ENCODE data around the gene INVS.
"Not testable (repeated sequence)": the region's sequence is repeated elsewhere in the genome, so short reads cannot be mapped to it uniquely, and the experiment has no call there.

The INVS gene, protein sequence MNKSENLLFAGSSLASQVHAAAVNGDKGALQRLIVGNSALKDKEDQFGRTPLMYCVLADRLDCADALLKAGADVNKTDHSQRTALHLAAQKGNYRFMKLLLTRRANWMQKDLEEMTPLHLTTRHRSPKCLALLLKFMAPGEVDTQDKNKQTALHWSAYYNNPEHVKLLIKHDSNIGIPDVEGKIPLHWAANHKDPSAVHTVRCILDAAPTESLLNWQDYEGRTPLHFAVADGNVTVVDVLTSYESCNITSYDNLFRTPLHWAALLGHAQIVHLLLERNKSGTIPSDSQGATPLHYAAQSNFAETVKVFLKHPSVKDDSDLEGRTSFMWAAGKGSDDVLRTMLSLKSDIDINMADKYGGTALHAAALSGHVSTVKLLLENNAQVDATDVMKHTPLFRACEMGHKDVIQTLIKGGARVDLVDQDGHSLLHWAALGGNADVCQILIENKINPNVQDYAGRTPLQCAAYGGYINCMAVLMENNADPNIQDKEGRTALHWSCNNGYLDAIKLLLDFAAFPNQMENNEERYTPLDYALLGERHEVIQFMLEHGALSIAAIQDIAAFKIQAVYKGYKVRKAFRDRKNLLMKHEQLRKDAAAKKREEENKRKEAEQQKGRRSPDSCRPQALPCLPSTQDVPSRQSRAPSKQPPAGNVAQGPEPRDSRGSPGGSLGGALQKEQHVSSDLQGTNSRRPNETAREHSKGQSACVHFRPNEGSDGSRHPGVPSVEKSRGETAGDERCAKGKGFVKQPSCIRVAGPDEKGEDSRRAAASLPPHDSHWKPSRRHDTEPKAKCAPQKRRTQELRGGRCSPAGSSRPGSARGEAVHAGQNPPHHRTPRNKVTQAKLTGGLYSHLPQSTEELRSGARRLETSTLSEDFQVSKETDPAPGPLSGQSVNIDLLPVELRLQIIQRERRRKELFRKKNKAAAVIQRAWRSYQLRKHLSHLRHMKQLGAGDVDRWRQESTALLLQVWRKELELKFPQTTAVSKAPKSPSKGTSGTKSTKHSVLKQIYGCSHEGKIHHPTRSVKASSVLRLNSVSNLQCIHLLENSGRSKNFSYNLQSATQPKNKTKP

DNA sequence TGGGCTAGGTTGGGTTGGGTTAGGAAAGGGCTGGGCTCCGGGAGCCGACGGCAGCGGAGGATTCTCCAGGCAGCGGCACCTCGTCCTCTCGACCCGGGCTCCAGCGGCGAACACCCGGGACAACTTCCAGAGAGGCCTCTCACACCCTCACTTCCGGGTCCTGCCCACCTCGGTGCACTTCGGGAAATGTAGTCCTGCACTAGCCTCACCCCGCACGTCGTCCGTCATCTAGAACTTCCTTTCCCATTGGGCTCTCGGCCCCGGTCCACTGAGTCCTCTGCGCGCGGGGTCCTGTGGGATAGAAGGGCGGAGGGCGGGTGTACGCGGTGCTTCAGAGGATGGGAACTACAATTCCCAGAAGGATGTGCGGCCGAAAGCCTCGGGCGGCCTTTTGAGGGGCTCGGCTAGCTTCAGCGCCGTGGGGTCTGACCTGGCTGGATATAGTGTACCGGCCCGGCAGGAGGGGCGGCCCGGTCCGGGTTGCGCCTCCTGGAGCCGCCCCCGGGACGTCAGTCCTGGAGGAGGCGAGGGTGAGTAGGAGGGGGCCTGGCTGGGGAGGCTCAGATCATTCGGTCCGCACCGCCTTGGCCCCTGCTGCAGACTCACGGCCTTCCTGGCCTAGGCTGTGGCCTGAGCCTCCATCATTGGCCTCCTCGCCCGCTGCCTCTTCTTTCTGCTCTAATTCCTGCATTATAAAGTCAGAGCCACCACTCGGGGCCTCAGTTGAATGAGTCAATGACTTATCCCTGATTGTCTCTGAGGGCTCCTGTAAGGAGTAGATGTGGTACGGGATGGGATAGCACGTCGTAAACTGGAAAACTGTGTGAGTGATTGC, at the start of gene INVS, which contains the start of gene ERP44:
TSS of gene INVS (plus strand) at position 357 of the 835 bp plus-strand sequence. CDS start 5,279 bp downstream, outside the sequence.
TSS of gene ERP44 (minus strand) at position 114 of the 835 bp plus-strand sequence. CDS start 160 bp downstream, outside the sequence.
- peak; percentile 89 to 93 (median 92) for DNase-seq

DNA sequence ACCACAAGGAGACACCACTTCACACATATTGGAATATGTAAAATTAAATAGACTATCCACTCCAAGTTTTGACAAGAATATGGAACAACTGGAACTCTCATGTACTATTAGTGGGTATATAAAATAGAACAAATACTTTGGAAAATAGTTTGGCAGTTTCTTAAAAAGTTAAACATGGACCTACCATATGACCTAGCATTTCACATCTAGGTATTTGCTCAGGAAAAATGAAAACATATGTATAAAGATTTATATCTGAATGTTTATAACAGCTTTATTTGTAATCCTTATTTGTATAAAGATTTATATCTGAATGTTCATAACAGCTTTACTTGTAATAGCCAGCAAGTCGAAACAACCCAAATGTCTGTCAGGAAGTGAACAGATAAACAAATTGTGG, 49.5 kb upstream of the INVS start:
- no peak for DNase-seq

DNA sequence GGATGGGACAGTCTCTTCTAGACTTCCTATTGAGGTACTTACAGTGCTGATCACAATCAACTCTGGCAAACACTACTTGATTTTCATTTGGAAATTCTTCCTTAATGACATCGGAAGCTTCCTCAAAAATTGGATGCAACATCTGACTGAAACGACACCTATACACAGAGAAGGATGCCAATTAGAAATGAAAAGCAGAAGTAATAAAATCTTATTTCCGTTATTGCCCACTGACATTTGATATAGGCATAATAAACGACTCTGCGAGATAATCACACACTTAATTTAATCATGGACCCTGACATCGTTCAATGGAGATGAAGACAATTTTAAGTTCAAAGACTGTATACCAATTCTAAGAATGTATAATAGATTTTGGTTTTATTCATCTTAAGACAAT, 46.7 kb upstream of the INVS start:
- no peak for DNase-seq

DNA sequence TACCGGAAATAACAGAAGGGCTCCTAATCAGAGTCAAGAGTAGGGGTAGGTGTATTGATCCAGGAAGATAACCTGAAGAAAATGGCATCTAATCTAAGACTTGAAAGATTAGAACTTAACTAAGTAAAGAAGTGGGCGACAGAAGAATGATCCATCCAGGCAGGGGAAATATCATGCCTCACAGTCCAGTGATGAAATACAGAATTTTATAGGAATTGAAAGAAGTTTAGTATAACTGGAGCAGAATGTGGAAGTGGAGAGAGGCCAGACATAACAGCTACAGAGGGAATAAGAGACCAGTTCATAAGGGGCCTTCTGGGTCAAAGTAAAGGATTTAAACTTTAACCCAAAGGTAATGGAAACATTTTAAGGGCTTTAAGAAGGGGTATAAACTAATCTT, 42.5 kb upstream of the INVS start:
- no peak for DNase-seq

DNA sequence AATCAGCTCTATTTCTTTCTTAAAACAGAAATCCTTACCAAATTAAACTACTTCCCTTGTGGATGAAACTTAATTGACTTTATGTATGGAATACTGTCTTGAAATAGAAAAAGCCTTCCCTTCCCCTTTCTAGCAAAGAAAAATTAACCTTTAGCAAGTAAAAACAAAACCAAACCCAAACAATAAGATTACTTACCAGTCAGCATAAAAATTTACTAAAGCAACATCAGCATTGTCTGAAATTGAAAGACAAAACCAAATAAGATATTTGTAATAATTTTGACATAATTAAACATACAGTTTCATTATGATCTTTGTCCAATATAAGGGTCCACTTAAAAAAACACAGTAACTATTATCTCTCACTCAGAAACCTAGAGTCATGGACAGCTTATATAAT, 41.4 kb upstream of the INVS start:
- DNase-seq, result no peak

DNA sequence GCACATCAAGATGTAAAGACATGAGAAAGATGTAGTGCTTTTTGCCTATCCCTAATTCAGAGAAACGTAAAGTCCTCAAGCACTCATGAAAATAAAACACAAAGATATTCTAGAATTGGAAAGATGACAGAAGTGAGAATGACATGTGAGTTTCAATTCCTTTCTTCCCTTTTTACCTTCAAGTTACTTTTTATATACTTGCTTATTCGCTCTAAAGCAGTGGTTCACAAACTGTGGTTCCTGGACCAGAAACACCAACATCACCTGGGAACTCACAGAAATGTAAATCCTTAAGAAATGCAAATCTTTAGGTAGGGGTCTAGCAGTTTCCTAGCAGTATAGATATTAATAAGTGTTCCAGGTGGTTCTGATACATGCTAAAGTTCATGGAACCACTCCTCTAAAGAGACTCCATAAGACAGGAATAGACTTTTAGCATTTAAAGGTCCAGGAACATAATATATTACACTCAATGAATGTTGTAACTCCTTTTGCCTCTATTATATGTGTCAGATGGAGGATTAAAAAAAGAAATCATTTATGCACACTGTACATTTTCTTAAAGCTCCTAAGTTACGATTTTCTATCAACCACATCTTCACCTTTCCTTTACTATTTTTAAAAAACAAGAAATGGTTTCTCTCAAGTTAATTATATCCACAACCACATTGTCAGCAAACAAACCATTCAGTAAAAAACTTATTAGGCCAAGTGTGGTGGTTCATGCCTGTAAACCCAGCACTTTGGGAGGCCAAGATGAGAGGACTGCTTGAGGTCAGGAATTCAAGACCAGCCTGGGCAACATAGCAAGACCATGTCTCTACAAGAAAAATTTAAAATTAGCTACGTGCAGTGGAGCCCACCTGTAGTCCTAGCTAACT, 40.1 kb upstream of the INVS start:
- DNase-seq, result no peak

DNA sequence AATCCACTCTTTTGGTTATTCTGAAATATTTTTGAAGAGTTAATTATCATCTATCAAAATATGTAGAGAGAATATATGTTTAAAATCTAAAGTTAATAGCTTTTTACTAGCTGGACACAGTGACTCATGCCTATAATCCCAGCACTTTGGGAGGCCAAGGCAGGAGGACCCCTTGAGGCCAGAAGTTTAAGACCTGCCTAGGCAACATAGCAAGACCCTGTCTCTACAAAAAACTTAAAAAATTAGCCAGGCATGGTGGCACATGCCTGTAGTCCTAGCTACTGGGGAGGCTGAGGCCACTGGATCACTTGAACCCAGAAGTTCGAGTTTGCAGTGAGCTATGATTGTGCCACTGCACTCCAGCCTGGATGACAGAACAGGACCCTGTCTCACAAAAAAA, 36.4 kb upstream of the INVS start:
- not testable (repeated sequence) for DNase-seq

DNA sequence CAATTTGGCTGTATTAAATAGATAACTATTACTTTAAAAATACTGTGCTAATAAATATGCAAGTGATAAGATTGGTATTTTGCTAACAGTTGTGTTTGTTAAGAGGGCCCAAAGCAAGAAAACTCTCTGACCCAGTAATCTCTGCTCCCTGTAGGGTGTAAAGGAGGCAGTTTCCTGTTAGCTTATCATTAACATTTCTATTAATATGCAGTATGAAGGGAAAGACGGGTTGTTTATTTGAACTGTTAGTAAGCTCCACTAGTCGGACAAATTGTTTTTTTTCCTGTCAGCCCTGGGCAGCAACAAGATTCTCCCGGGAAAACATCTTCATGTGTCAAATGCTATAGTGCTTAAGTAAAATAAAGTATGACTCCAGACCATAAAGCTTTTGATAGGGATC, 35.9 kb upstream of the INVS start:
- DNase-seq, result no peak

DNA sequence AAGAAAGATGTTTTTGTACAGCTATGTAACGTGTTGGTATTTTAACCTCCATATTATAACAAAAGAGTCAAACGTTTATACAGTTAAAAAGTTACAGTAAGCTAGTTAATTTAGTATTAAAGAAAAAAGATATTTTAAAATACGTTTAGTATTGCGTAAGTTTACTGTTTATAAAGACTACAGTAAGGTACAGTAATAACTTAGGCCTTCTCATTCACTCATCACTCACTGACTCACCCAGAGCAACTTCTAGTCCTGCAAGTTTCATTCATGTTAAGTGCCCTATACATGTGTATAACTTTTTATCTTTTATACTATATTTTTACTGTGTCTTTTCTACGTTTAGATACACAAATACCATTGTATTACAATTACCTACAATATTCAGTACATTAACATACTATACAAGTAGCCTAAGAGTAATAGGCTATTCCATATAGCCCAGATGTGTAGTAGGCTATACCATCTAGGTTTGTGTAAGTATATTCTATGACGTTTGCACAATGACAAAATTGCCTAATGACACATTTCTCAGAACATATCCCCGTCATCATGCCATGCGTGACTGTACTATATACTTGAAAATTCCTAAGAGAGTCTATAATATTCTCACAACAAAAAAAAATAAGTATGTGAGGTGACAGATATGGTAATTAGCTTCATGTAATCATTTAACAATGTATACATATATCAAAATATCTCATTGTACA, 34.0 kb upstream of the INVS start:
- no peak for DNase-seq

DNA sequence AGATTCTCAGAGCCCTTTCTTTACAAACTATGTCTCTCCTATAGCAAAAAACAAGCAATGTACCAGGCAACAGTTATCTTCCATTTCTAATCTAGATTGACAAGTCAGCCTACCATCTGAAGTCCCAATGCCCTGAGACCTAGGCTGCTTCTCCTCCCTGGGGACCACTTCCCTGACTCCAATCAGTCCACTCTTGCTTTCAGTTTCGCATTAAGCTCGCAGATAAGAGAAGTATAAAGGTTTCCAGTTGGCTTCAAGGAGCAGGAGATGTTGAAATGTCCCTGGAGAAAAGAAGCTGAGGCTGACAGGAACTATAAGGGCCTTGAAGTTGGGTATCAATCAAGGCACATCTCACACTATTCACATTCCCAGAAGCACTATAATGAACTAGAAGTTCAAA, 32.5 kb upstream of the INVS start:
- no peak for DNase-seq

DNA sequence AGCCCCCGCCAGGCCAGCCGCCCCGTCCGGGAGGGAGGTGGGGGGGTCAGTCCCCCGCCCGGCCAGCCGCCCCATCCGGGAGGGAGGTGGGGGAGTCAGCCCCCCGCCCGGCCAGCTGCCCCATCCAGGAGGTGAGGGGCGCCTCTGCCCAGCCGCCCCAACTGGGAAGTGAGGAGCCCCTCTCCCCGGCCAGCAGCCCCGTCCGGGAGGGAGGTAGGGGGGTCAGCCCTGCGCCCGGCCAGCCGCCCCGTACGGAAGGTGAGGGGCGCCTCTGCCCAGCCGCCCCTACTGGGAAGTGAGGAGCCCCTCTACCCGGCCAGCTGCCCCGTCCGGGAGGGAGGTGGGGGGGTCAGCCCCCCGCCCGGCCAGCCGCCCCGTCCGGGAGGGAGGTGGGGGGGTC, 31.1 kb upstream of the INVS start:
- DNase-seq, result not testable (repeated sequence)

DNA sequence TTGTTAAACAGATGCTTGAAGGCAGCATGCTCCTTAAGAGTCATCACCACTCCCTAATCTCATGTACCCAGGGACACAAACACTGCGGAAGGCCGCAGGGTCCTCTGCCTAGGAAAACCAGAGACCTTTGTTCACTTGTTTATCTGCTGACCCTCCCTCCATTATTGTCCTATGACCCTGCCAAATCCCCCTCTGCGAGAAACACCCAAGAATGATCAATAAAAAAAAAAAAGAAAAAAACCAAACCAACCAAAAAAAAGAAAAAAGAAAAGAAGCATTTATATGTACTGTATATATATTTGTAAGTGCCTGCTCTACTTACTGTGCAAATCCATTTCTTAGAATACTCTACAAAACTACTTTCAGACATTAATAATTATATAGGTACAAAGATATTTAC, 30.0 kb upstream of the INVS start:
- DNase-seq, result not testable (repeated sequence)

DNA sequence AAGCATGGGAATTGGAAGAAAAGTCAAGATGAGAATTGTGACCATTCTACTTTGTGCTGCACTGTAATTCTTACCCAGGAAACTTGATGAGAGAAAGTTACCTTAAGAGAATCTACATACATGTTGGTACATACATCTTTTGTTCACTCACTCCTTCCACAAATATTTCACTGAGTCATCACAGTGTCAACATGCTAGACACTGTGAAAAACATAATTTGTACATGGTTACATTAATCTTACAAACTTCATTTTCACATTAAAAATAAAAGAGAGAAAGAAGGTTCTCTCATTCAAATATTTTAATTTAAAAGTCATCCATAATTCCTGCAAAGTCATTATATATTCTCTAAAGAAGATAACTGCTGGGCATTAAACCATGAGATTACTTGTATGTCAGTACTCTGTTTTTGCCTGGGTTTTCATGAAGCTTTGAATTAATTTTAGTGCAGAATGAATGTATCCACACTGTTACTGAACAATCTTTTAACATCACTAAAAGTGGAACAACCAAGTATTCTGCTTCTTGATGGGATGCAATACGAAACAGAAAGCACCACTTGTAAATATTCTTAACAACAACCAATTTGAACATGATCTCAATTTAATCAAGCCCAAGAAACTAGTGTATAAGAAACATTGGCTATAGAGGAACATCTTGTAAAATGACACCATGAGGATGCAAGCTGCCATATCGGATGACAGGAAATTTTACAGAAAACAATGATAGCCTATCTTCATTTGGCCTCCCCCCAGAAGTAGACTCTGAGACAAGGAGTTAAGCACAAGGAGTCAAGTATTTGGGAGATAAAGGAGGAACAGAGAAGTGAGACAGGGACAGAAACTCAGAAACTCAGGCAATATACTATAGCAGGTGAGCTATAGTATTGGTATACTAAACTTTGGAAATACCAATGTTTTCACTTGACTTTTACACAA, 28.7 kb upstream of the INVS start:
- no peak for DNase-seq

DNA sequence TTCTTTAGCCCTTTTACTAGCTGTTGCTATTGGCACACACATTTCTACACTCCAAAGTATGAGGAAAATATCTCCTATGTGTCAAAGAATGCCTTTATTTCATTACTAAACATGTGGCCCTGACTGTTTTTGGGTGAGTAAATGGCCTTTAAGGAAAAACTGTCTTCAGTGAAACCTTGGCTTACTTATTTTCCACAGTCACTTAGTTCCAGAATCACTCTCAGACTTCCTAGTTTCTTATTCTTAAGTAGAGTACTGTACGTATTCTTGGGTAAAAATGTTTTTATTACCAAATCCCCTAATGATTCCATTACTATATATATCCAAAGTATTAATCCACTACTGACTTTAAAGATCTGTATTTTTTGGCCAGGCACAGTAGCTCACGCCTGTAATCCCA, 27.8 kb upstream of the INVS start:
- DNase-seq, result no peak

DNA sequence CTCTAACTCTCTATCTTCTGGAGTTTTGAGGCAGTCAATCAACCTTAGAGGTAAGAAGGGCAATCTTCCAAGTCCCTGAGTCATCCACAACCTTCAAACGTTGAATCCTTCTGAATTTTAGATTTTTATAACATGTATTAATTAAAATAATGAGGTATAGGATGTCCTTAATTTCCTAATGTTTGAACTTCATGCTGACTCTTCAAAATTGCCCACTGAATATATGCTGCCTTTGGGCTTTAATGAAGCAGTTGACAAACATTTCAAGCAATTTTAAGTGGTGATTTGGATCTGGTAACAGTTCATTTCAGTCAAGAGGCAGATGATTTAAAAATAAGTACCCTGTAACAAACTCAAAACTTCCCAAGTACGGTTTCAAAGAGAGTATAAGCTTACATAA, 26.2 kb upstream of the INVS start:
- no peak for DNase-seq

DNA sequence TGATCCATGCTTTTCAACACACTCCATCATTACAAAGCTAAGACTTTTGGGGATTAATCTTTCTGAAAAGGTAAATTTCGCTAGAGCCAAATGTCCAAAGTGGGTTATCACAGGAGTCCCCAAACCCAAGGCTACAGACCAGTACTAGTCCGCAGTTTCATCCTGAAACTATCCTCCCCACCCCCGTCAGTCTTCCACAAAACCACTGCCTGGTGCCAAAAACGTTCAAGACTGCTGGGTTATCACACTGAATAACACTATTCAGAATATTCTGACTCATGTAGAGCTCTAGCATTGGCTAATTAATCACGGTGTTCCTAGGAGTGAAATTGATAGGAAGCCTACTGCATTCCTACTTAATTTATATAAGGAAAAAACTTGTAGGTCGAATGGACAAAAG, 24.9 kb upstream of the INVS start:
- DNase-seq, result no peak

DNA sequence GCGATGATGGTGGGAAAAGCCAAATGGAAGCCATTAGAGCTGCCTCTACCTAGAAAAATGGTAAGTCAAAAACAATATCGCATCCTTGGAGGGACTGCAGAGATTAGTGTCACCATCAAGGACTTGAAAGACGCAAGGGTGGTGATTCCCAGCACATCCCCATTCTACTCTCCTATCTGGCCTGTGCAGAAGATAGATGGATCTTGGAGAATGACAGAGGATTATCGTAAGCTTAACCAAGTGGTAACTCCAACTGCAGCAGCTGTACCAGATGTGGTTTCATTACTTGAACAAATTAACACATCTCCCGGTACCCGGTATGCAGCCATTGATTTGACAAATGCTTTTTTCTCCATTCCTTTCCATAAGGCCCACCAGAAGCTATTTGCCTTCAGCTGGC, 24.1 kb upstream of the INVS start:
- no peak for DNase-seq

DNA sequence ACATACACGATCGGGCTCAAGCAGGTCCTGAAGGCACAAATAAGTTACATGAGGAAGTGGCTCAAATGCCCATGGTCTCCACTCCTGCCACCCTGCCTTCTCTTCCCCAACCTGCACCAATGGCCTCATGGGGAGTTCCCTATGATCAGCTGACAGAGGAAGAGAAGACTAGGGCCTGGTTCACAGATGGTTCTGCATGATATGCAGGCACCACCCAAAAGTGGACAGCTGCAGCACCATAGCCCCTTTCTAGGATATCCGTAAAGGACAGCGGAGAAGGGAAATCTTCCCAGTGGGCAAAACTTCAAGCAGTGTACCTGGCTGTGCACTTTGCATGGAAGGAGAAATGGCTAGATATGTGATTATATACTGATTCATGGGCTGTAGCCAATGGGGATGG, 22.8 kb upstream of the INVS start:
- DNase-seq, result not testable (repeated sequence)

DNA sequence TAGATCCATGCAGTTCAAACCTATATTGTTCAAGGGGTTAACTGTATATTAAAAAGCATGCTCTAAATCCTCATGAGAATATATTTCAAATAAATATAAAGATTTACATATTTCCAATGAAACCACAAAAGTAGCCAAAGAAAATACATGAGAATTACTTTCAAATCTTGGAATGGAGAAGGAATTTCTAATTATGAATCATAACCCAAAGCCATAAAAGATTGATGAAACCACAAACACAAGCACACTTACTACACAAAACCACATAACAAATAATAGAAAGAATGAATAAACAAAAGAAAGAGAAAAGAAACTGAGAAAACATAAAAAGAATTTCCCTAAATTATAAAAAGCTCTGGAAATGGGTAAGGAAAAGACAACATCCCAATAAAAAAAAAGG, 16.3 kb upstream of the INVS start:
- no peak for DNase-seq

All from activated CD4-positive, CD25-positive, alpha-beta regulatory T cell (primary cell).